GM18861 (cell line): ENCODE data around the gene LRP8.

Experiments
- ATAC-seq: cut with Tn5 transposase; IDR thresholded peaks from one replicate; pipeline ENCODE4 v1.9.1; 2021; ENCODE audit not compliant: unreplicated experiment

The LRP8 gene

DNA sequence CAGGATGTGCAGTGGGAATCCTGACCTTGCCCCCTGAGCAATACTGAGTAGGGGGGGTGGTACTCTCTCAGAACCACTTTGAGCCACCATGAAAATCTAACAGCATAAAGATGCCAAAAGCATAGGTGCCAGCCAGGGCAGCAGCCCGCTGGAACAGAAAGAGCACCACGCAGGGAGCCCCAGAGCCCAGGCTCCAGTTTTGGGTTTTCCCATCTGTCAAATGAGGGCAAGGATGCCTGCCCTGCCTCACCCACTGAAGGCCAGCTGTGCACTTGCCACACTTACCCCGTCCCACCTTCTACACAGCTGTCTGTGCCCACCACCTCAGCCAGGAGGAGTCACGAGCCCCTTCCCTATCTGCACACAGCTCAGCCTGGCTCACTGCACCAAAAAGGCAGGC lies 20.8 kb downstream of the LRP8 start:
- no peak for ATAC-seq

DNA sequence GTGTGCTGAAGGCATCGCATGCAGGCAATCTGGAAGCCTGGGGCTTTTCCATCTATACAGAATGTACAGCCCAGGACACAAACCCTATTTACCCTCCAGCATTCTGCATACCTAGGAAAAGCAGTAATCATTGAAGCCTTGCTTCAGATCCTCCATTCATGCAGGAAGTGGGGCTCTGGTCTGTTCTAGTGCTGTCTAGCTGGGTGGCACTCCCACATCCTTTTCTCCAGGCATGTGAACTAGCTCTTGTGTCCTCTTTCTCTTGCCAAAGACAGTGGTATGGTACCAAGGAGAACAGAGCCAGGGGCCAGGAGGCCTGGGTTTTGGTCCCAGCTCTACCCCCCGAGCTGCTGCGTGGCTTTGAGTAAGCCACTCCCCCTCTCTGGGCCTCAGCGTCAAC lies 21.7 kb downstream of the LRP8 start:
- no peak for ATAC-seq

DNA sequence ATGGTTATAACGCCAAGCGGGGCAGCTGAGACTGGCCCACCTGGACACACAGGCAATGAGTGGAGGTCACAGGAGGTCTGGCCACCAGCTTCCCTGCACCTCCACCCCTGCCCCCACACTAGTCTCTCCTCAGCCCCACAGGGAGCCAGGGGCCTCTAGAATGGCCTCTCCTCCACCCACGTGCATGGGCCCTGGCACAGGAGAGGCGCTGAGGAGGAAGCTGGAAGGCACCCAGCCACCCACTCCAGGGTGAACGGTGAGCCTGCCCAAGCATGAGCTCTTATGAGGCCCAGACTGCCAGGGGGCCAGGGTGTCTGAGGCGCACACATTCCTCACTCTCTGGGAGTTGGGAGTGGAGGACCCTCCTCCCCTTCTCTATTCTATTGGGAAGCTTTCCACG lies 22.2 kb downstream of the LRP8 start:
- ATAC-seq, result no peak

DNA sequence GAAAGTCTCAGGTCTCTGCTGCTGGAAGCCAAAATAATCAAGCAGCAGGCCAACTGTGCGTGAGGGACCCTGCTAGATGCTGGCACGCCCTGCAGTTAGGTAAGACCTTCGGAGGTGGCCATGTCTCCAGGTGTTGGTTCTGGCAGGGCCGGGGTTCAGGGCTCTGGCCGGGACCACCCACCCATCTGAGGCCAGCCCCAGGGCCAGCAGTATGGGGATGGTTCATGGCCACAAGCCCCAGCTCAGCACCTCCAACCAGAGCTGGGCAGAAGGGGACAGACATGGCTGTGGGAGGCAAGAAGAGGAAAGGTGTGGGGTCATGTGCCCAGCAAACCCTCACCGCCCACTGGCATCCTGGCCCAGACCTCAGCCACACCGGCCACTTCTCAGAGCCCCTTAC lies 23.3 kb downstream of the LRP8 start:
- ATAC-seq, result no peak

DNA sequence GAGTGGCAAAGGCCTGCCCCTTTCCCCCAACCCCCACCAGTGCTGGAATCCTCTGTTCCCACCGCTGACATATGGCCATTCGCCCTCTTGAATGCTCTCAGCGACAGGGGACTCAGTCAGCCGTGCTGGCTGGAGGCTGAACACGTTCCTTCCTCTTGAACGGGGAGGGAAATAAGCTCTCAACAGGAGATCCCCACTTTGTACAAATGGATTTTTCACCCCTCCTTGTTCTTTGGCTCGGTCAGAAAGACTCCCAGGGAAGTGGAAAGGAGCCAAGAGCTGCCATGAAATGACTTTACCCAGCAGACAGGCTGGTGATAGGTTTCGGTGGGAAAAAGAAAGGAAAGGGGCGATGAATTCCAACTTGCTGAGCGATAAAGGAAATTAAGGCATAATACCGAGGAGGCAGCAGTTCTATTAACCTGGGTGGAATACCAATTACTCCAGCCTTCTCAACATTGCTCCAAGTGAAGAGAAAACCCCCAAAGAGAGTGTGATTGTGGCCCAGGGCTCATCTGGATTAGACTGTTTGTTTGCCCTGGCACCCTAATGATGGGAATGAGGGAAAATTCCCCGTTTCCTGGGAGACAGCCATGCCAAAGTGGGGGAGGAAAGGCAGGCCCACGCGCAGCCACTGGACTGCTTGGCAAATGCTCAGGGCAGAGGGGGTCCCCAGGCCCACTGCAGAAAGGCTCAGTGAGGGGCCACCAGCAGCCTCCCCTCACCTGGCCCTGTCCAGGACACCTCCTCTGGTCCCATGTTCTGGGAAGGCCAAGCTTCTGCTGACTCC lies 23.9 kb downstream of the LRP8 start:
- ATAC-seq, result no peak

DNA sequence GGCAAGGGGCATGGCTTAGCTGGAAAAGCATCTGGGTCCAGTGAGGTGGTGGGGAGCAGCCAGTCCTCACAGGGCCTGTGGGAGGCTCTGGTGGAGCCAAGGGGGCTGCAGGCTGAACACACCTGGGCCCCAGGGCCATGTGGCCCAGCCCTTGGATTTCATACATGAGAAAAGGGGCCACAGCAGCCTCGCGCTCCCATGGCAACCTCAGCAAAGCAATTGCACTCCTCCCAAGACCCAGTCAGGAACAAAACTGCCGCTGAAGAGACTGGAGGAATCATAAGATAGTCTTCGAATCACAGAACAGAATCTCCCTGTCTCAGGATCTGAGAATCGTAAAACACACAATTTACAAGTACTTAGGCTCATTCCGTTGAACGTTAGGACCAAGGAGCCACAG lies 24.6 kb downstream of the LRP8 start:
- no peak for ATAC-seq

DNA sequence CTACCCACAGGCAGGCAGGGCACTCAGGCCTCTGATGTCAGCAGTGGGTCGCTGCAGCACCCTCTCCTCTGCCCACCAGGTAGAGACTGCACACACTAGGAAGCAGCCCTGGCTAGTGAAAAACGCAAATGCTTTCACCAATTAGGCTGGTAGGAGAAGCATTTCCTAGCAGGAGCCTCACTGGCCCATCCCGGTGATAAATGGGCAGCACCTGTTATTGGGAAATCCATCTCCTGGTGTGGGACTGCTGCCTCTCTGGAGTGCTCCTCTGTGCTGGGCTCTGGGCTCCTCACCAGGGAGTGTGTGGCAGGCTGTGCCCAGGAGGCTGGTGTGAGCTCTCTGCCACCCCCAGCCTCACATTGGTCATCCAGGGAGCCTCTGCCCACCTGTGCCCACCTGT lies 28.6 kb downstream of the LRP8 start:
- ATAC-seq, result no peak

DNA sequence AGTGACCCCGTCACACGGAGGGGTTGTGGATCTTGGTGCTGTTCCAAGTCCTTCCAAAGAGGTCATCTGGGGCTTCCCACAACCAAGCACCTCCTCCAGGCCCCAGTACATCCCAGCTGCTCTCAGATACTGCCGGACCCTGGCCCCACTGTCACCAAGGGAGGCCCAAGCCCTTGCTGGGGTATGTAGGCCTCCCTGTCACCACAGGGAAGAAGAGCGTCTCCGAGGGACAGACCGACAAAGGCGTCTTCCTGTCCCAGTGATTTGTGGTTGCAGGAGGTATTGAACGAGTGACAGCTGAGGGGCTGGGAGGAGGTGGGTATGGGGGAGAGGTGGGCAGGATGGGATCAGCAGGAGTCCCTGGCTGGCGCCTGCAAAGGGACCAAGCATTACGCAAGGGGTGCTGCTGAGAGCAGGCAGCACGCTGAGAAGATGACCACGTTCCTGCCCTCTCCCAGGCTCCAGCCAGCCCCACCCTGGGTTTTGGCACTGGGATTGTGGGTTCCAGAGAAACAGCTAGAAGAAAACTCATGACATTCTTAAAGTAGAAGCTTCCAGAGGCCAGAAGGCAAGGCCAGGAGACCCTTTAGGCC lies 29.7 kb downstream of the LRP8 start:
- ATAC-seq, result no peak

DNA sequence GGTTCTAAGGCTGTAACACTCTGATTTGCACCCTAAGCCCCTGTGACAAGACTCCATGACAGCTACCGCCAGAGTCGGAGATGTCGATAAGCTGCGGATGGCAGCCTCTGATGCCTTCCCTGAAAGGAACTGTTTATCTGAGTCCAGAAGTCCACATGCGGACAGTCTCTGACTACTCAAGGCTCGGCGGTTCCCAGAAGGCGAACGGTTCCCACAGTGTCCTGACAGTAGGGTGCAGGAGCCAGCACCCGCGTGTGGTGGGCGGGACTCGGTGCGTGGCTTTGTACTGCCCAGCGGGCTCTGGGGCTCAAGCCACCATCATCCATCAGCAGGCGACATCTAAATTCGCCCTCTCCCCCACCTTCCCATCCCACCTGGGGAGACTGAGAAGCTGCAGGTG lies 30.7 kb downstream of the LRP8 start:
- no peak for ATAC-seq

DNA sequence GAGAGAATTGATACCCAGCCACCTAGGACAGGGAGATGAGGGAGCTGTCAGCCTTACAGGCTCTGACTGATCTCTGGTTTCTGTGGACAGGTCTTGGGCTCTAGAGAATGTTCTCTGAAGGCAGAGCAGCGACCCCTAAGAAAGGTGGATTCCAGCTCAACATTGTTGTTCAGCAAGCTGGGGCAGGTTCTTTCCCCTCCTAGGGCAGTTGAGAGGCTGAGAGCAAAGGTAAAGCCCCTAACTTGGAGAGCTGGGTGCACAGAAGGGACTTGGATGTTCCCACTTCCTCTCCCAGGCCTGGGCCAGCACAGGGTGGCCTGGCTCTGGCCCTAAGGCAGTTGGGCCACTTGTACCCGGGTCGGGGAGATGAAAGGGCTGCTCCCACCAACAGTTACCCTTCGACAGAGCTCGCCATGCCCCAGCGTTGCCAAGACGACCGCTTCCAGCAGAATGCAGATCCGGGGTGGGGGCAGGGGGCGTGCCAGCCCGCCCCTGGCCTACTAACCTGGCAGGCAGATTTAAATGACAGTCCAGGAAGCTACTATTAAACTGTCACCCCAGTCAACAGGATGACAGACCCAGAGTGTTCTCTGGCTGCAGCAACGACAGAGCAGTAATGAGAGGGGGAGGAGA lies 31.6 kb downstream of the LRP8 start:
- no peak for ATAC-seq

DNA sequence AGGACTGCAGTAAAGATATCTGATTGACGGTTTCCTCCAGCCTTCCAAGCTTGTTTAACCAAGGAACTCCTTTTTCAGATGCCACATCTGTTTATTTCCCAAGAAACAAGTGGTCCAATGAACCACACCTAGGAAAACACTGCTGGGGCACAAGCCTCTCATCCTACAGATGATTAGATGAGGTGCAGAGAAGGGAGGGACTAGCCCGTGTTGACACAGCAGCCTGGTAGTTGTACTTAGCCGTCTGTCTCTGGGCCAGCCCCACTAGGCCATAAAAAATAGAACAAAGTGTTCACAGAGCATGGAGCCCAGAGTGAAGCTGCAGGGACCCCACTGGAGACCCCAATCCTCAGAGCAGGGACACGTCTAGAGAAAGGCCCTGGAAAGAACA lies 32.1 kb downstream of the LRP8 start:
- no peak for ATAC-seq

DNA sequence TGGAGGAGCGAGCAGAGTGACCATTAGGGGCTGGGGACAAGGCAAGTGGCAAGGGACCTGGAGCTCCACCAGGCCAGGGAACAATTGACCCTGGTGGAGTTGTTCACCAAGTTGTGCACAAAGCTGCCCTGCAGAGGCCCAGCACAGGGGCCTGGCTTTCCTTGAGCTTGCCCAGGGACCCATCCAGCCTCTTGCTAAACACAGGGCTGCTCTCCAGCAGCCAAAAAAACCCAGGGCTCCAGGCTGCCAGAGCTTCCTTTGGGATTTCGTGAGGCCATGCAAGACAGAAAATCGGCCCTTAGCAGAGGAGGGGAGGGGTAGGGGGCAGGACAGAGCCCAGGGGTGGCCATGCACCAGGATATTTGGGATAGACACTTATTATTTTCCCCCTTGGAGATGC lies 32.6 kb downstream of the LRP8 start:
- ATAC-seq, result no peak

DNA sequence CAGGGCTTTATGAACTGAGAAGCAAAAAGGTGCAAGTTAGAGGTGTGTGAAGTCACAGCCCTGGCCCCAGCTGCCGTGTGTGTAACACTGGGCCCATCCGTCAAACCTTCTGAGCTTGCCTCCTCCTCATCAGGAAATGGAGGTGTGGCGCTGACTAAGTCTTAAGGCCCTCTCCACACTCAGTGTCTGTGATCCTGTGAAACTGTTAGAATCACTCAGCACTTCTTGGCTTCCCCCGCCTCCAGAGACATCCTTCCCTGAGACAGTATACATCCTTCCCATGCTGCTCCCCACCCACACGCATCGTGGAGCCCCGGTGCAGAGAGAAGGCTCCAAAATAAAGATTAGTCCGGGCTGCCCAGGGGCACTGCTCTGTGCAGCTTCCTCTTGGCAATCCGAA lies 33.3 kb downstream of the LRP8 start:
- no peak for ATAC-seq

DNA sequence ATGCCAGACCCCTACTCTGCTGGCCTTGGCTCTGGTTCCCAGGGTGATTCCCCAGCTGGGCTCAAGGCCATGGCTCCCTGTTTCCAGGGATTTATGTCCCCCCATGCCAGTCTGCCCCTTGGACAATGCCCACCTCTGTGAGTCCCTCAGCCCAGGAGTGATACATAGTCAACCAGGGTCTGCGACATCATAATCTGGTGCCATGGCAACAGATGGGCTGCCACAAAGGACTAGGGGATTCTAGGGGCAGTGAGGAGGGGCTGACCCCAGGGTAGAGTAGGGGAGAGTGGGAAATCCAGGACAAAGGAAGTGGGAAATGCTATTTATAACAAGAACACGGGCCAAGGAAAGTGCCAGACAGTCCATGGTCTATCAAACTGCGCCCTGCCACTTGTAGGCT lies 33.8 kb downstream of the LRP8 start:
- ATAC-seq, result no peak

DNA sequence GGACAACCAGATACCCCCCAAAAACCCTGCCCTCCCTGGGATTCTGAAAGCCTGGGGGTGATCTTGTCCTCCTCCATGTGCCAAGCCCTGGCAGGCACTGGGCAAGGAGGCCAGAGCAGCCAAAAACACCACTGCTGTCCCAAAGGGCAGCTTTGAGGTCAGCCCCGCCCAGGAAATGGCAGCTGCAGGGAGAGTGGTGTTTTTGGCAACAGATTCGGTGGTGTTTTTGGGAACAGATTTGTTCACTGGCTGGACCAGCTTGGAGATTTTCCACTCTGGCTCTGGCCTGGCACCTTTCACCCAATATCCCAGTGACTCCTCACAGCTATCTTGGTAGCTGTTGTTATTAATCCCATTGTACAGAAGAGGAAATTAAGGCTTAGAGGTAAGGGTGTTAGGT lies 34.7 kb downstream of the LRP8 start:
- ATAC-seq, result no peak

DNA sequence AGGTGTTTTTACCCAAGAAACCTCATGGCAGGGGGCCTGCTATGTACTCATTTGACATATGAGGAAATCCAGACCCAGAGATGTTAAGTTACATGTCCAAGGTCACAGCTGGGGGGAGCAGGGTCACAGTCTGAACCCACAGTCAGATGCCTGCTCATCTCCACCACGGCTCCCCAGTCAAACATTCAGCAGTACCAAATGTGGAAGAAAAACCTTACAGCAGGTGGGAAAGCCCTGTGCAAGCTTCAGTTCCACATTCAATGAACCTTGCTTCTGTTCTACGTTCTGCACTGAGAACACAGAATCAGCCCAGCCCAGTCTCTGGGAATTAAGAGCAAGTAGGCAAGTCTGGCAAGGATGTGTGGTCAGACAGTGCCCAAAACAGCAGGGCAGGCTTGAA lies 35.2 kb downstream of the LRP8 start:
- ATAC-seq, result peak; percentile 55

DNA sequence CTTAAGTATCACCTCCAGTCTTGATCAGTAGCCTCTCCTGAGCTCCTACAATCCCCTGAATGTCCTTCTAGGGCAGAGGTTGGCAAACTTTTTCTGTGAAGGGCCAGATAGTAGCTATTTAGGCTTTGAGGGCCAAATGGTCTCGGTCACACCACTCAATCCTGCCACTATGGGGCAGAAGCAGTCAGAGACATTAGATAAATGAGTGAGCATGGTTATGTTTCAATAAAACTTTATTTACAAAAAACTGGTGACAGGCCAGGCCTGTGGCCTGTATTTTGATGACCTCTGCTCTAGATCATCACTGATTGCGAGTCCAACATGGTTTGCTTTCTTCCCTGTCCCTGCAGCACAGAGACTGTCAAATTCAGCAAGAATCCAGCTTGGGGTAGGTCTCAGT lies 36.3 kb downstream of the LRP8 start:
- no peak for ATAC-seq

DNA sequence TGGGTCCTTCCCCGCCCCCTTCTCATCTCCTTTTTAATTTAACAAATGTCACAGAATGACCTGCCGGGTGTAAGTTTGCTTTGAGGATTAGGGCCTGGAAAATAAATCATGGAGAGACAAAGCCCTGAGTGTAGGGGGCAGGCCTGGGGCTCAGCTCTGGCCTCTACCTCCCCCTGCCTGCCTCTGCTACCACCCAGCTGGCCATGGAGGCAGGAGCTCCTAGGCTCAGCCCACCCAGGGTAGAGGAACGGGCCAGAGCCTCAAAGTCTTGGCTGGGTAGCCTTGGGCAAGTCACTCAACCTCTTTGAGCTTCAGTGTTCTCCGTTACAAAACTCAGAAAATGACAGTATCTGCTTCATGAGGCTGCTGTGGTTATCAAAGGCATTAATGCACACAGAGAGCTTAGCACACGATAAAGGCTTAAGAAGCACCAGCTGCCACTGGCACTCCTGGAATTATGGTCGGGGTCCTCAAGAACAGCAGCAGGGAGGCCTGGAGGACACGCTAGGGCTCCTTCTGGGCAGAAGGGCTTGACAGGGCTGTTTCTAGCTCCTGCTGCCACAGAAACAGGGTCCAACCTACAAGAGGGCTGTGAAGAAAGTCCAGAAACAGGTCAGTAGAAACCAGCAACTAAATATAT lies 39.0 kb downstream of the LRP8 start:
- ATAC-seq, result no peak

DNA sequence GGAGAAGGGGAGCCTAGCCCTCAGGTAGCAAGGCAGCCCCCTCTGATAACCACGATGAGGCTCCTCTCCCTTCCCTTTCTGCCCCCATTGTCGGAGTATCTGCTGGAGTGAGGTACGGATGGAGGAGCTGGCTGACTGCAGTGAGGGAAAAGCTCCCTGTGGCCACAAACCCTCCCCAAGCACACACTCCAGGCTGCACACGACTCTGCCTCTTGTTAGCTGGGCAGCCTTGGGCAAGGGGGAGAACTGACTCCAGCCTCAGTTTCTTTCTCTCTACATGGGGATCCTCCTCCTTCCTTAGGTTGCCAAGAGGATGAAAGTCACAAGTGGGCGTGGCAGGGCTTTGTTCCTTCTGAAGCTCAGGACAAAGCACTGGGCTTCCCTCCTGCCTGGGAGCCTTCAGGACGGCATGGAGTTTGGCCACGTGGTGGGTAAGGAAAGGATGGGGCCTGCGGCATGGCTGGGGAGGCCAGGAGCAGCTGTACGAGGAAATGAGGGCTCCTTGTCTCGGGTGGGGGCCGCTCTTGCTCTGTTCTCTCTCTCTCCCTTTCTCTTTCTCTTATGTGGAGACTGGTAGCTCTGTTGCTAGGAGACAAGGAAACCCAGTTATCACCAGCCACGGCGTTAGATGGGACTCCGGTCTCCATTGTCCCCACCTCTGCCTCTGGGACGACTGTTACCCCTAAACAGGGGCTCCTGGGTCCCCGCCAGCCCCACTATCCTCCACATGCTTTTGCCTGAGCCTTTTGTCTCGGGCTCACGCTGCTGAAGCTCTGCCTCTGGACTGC lies 39.7 kb downstream of the LRP8 start:
- no peak for ATAC-seq

DNA sequence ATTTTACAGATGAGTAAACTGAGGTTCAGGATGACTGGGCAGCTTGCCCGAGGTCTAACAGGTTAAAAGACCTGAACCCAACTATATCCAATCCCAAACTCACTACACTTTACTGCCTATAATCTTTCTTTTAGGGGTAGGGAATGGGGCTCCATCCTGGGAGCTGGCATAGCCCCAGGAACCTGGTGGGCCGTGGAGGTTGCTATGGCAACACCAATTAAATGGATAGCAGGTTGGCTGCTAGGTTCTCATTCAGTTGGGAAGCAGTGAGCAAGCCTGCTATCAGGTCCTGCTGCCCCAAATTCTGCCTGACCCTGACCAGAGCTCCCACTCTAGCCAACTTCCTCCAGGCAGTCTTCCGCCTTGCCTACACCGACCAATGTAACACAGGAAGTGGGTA lies 40.9 kb downstream of the LRP8 start:
- no peak for ATAC-seq
